RCC 7860 (cell line): ENCODE results near the gene MYO1D.

ENCODE experiments used
- DNase-seq: peaks from one replicate; pipeline ENCODE4 v3.0.0-alpha.2; 2015; ENCODE audit warnings: low spot score
- FAIRE-seq: peaks from 2 replicates; lab custom pipeline; 2012; peaks lifted over from hg19 to GRCh38; lab: Jason Lieb, UNC

MYO1D gene

DNA sequence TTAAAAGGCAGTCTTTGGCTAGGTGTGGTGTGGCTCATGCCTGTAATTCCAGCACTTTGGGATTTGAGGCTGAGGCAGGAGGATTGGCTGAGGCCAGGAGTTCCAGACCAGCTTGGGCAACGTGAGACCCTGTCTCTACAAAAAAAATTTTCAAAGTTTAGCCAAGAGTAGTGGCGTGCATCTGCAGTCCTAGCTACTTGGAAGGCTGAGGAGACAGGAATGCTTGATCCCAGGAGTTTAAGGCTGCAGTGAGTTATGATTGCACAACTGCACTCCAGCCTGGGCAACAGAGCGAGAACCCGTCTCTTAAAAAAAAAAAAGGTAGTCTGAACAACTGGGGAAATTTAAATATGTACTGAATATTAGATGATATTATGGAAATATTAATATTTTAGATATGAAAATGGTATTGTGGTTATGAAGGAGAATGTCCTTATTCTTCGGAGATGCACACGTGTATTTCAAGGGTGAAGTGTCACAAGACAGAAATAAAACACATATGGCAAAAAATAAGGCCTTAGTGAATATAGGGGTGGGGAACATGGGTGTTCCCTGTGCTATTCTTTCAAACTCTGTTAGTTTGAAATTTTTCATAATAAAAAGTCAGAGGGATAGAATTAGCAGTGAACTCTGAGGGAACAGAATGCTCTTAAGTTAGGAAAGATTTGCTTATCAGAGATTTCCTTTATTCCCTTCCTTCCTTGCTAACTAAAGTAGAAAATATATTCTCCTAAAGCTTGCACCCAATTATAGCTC lies 245.4 kb downstream of the MYO1D start:
- no peak for FAIRE-seq
- DNase-seq: no peak

DNA sequence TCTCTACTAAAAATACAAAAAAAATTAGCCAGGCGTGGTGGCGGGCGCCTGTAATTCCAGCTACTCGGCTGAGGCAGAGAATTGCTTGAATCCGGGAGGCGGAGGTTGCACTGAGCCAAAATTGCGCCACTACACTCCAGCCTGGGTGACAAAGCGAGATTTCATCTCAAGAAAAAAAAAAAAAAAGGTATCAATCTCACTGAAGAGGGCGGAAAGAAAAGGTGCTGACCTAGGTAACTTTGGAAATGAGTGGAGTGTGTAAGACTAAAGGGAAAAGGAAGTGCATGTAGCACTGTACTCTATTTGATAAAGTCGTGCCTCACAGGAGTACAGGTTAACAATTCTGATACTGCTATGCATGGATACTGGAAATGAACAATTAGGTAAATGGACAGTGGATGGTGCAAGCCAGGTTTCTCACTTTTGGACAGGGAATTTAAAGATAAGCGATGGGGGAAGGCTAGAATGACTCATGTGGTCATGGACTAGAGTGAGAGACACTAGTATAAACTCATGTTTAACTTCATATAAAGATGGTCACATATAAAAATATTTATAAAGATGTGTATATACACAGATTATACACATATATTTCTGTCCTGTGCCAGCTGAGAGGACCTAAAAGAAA lies 247.2 kb downstream of the MYO1D start:
- no peak for FAIRE-seq
- no peak for DNase-seq

DNA sequence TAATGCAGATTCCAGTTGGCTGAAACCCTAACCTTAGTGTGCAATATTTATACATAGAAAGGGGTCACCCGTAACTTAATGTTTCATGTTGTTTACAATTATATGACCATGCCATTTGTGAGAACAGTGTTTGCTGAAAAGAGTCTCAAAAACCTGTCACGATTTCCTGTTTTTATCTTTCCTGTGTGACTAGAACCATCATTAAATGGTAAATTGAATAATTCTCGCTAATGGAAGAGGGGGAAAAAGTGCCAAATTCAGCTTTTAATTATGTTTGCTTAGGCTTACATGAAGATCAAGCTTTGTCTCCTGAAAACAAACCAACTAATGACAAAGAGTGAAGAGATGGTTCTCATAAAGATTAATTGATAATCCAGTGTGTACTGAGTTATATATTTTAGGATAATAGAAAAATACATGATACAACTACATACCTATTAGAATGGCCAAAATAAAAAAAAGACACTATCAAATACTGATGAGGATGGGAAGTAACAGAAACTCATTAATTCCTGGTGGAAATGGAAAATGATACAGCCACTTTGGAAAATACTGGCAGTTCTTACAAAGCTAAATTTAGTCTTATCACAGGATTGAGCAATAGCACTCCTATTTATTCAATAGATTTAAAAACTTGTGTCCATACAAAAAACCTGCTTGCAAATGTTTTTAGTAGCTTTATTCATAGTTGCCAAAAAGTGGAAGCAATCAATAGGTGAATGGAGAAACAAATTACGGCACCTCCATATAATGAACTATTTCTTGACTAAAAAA lies 248.5 kb downstream of the MYO1D start:
- DNase-seq: no peak
- no peak for FAIRE-seq

DNA sequence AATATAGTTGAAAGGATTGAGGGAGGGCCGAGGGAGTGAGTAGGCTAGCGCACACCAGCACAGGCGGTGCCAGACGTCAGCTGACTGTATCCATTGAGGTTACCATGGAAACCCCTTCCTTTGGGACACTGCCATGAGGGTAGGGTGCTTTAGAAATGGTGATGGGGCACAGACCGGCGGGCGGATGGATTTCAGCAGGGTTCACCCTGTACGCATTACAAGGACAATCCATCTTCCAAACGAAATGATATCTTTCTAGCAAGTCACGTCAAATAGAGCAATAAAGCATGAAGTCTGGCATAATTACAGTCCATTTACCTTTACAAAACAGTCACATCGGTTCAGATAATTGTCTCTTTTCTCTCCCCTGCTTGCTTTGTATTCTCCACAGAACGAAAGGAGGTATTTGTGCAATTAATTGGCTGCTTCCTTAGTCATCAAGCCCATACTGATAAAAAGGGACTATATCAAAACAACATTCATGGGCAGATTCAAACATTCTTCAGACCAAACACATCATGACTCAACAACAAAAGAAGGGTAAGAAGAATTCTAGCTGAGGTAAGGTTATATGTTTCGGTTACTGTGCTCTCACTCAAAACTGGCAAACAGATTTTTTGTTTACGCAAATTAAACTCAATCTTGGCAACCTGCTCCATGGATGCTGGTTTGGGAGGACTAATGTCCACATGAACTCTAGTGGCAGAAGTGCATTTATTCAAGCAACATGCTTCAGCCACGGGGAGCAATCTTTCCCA lies 249.5 kb downstream of the MYO1D start:
- no peak for FAIRE-seq

DNA sequence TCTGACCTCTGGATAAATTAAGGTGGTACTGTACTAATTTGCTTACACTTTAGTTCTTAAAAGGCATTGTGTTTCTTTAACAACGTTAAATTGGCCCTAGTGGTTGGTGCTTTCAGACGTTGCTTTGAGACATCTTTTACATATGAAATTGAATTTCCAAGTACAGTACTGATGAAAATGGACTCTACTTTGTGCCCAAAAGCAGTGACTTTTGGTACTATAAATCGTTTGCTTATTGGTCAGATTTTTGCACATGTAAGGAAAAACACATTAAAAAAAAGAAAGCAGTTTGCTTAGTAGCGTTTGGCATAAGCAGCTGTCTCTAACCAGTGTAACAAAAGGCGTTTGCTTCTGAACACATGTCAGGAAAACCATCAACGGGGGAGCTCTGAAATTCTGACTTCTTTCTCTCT lies 250.5 kb downstream of the MYO1D start:
- no peak for DNase-seq
- FAIRE-seq: no peak

More for the DNA sequence above, 249.5 kb downstream of the MYO1D start:
- DNase-seq: no peak

DNA sequence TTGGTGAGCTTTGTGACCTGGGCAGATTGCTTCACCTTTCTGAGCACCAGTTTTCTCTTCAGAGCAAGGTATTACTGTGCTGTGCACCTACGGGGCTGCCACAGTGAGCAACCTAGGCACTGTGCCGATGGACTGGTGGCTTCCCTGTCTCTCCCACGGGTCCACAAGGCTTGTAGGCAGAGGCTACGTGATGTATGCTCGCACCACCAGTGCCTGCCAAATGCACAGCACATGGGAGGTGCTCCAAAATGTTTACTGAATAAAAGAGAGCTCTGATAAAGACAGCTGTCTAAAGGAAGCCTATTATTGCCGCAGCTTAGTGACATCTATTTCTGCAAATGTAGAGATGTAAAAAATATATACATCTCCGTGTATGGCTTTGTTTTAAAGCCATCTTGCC lies 251.0 kb downstream of the MYO1D start:
- DNase-seq (no peak), FAIRE-seq (no peak)

DNA sequence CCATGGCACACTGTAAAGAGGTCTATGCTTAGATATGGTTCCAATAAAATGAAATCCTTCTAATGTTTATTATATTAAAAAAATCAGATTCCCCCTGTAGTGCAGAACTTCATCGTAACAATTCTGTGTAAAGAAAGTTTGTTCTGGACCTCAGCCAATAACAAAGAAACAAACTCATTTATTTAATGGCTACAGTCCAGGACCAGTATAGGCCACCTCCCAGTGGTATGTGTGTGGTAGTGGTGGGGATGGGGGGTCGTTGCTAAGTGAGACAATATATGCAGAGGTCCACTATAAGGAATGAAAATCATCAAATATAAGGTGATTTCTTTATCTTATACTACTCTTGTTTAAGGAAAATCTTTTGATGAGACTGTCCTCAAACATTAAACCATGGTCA lies 253.7 kb downstream of the MYO1D start:
- DNase-seq: no peak
- no peak for FAIRE-seq

DNA sequence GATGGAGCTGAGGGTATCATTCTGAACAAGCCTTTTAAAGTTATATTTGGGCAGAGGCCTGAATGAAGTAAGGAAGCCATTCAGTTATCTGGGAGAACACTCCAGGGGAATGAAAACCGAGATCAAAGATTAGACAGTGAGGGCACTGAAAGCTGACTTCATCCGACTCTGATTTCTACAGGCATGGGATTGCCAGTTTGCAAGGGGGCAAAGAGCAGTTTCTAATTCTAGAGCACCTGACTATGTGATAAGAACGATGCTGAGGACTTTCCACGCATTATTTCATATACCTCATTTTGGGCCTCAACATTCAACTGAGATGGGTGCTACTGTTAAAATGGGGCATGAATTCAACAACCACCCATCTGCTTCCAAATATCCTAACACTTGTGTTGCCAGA lies 254.4 kb downstream of the MYO1D start:
- FAIRE-seq (no peak), DNase-seq (no peak)

DNA sequence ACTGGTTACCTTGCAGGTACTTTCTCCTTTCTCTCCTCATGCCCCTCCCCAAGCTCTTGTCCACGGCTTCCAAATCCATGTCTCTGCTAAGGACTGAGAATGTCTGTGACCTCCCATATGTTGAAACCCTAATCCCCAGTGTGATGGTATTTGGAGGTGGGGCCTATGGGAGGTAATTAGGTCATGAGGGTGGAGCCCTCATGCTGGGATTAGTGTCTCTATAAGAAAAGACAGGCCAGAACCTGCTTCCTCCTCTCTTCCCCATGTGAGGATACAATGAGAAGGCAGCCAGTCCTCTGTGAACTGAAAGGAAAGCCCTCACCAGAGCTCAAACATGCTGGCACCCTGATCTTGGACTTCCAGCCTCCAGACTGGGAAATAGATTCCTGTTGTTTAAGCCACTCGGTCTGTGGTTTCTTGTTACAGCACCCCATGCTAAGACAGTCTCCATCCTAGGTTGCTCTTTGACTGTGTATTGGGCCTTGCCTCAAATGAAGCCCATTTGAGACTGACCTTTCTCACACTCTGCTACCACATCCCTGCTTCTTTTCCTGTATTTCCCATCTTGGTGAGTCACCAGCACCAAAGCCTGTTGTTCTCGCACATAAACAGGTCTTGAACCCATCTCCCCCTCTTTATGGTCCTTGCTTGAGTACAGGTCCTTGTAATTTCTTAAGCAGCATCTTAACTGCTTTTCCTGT lies 255.2 kb downstream of the MYO1D start:
- FAIRE-seq (no peak), DNase-seq (no peak)

DNA sequence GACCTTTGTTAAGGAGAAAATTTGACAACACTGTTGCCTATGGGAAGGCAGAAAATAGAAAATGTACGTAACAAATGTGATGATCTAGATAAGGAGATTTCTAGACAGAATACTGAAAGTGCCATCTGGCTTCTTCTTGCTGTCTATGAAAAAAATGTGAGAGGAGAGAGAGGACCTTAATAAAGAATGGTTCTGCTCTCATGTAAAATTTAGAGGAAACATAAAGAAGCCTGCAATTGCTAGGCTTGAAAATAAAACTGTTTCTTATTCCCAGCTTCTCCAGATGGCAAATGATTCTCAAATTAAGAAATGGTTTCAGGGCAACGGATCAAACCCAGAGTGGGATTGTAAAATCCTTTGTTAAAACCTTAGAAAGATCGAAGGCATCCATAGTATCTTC lies 261.6 kb downstream of the MYO1D start:
- DNase-seq: no peak

DNA sequence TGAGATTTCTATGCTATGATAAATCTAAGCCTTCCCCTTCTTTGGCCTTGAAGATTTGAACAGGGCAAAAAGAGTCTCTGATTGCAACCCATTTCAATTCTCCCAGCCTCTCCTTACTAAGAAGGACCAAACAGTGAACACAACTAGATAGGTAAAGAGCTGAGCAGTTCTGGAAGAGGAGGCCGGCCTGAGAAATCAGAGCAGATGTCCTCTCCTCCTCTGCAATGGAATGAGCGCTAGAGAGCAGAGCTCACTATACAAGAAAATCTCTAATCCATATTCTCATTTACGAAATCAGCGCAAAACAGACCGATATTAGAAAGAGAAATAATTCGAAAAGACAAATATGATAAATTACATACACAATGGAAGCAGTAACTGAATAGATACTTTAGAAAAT lies 266.0 kb downstream of the MYO1D start:
- FAIRE-seq: no peak
- DNase-seq: no peak

More for the DNA sequence above, 261.6 kb downstream of the MYO1D start:
- no peak for FAIRE-seq

DNA sequence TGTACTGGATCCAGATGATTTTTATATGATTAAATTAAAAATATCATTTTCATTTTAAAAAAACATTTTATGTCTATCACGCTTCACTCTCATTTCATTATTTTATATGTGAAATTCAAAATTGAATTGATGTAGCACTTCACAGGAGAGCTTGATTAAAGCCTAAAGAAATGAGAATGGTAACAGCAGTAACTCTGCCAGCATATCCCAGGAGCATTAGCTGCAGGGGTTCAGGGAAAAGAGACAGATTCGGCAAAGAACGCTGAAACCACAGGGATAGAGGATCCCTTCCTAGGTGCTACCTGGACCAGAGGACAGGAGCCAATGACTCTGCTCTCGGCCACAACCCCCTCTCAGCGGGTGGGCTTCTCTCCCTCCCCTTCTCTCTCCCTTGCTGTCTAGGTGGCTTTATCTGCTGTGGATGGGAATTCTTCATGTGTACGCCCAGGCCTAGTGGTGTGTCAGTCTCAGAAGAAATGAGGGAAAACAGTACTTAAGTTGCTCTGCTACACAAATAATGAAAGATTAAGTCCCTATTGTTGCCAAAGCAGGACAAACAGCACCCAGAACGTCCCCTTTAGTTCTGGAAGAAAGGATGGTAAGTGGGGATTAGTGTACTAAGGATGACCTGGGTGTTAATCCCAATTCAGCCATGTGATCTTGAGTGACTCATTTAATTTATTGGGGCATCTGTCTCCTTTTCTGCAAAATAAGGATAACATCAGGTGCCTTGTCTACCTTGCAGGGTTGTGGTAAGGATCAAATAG lies 266.9 kb downstream of the MYO1D start:
- no peak for DNase-seq
- FAIRE-seq: no peak

DNA sequence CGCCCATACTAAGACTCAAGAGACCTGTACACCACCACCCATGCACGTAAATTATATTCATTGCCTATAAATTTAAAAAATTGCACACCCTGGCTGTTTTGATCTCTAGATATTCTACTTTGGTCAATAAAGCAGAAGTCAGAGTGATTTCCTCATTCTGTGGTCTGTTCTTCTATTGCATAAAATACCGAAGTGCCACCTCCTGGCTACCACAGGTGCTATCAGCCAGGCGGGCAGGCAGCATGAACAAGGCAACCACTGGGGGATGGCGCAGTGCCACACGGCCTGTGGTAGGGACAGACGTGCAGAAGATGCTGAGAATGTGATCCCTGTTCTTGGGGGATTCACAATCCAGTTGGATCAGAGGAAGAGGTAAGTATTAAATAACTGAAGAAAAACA lies 267.8 kb downstream of the MYO1D start:
- DNase-seq (peak; percentile 52), FAIRE-seq (peak; percentile 42)

DNA sequence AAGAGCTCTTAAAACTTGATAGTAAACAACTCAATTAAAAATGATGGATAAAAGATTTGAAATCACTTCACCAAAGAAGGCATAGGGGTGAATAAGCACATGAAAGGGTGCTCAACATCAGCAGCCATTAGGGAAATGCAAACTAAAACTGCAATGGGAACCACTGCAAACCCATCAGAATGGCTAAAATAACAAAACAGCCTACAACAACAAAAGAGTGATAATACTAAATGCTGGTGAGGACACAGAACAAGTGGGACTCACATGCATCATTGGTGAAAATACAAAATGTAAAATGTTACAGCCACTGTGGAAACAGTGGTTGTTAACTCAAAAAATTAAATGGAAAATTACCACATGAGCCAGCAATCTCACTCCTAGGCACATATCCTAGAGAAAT lies 268.7 kb downstream of the MYO1D start:
- FAIRE-seq (no peak), DNase-seq (no peak)

DNA sequence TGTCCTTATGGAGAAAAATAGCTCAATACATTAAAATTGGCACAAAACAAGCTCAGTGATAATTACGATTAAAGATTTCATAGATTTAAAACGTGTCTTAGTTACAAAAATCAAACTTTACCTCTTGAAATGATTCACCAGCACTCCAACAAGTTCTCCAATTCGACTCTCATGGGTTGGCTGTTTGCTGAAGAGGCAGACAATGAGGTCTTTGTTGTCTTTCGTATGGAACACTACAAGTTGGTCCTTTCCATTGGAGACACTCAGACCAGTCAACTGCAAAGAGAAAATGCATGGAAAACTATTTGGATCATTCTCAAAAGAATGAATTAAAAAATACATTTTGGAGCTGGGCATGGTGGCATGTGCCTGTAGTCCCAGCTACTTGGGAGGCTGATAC lies 272.0 kb downstream of the MYO1D start:
- no peak for FAIRE-seq
- DNase-seq: no peak

DNA sequence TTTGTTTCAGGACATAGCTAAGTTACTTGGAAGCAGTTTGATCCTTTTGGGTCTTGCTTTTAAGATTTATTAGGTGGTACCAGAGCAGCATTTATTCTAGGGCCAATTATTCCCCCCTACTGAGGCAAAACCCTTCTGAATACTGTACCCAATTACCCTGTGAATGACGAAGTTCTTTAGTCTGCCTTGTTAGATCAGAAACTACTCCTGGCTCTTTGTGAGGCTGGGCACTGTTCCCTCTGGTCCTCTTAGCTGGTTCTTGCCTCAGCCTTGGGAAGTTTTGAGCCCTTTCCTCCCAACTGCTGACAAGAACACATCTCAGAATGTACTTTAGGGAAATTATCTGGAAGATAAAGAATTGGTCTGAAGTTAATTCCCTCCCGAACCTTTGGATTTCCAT lies 274.5 kb downstream of the MYO1D start:
- DNase-seq: no peak
- no peak for FAIRE-seq

DNA sequence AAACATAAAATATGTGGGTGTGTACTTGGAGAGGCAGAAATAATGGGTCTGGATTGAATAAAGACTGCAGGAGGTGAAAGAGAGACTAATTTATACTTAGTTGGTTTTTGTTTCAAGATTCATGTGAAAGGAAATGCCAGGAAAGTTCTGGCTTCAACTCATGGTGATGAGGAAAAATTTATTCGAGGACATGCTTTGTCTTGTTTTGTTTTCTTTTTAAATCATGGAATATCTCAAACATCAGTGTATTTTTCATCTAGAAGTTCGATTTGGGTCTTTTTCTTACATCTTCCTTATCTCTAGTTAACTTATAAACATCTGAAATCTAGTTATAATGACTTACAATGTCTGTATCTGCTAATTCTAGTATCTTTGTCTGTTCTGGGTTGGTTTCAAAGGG lies 275.1 kb downstream of the MYO1D start:
- DNase-seq (no peak), FAIRE-seq (no peak)

DNA sequence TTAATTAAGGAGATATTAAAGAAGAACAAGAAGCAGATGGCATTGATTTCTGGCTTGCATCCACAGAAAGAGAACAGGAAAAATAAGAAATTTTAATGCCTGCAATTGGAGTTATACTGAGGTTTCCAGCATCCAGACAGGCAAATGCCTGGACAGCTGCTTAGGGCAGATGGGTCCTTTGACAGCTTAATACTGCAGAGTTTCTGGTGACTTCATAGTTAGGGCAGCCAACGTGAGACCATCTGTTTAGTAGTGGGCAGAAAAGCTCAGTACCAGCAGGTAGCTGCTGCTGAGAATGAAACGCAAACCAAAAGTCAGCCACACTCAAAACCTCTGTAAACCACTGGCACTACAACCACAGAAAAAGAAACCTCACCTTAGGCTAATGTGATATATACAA lies 280.3 kb downstream of the MYO1D start:
- no peak for DNase-seq
- no peak for FAIRE-seq

DNA sequence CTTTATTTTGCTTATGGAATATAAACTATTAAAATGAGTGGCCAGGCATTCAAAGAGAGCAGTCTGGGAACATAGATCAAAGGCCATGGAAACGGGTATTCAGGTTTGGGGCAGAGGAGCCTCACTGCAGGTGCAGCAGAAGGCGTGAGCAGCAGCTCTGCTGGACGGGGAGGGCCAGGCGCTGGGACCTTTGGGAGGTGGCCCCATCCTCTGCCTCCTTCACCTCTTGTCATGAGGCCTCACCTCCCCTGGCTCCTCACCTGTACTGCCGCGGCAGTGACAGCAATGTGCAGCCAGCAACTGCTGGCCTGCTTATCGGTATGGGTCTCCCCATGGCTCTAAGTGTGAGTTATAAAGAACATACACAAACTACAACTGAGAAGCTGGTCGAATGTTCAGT lies 280.7 kb downstream of the MYO1D start:
- FAIRE-seq: no peak
- DNase-seq: no peak

DNA sequence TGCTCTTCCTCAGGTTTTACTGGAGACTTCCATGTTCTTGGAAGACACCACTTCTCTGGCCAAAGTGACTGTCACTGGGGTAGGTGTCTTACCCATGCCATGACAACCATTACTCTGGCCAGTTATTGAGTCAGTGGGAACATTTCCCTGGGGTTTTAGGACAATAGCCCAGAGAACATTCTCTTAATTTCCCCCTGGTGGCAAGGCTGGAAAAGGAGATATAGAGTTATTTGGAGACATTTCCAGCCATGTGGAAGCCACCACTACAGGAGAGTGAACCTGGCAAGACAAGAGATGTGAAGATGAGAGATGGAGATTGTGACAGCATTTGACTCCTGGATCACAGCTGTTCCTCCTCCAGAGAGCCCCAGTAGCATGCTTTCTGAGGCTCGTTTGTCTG lies 283.9 kb downstream of the MYO1D start:
- no peak for FAIRE-seq
- DNase-seq: no peak
